22Rv1 (cell line): ENCODE measurements around the gene SACM1L.

ENCODE experiments used
- ZFX ChIP-seq: fragments of 450-650 bp; IDR thresholded peaks from 2 replicates; pipeline ENCODE4 v1.6.1; 2017; ENCODE audit warnings: antibody characterized with exemption, borderline replicate concordance
- TF ChIP-seq, protein P1 (sequence below): fragments of 450-650 bp; IDR thresholded peaks from 2 replicates; pipeline ENCODE4 v1.5.1; 2017; ENCODE audit warnings: mild to moderate bottlenecking

DNA sequence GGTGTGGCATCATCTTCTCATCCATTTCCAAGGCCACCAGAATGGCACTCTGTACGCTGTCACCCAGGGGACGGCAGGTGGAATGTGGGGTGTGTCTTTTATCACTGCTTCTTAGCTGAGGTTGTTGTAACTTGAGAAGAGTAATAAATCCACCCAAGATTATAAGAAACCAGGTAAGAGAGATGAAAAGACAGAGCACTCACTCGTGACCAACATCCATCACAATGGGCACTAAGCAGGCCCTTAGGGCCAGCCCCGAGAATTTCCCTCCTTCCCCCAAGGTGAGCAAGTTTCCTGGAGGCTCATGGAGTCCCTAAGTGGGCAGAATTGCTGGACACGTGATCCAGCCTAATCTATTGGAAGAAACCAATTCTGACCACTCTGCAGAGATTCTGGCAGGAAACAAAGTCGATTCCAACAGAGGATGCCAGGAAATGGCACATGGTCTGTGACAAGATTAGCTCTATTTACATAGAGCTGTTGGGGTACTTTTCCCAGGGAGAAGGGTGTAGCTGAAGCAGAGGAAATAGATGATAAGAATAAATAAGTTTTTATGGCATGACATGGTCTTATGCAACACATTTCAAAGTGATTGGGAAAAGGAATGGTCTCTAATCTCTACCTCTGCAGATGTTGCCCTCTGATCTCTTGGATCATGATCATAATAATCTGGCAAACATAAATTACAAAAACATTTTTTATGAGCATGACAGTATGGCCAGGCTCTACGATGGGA lies 84.7 kb downstream of the SACM1L start:
- TF ChIP-seq, protein P1, sequence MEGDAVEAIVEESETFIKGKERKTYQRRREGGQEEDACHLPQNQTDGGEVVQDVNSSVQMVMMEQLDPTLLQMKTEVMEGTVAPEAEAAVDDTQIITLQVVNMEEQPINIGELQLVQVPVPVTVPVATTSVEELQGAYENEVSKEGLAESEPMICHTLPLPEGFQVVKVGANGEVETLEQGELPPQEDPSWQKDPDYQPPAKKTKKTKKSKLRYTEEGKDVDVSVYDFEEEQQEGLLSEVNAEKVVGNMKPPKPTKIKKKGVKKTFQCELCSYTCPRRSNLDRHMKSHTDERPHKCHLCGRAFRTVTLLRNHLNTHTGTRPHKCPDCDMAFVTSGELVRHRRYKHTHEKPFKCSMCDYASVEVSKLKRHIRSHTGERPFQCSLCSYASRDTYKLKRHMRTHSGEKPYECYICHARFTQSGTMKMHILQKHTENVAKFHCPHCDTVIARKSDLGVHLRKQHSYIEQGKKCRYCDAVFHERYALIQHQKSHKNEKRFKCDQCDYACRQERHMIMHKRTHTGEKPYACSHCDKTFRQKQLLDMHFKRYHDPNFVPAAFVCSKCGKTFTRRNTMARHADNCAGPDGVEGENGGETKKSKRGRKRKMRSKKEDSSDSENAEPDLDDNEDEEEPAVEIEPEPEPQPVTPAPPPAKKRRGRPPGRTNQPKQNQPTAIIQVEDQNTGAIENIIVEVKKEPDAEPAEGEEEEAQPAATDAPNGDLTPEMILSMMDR, result no peak
- TF ChIP-seq ZFX, result no peak
